GM13976 (cell line): ENCODE measurements around the gene RNASEH2B.

ENCODE experiments used
- DNase-seq: peaks from one replicate; pipeline ENCODE4 v3.0.0; 2012; ENCODE audit warnings: low spot score
- CTCF ChIP-seq: IDR thresholded peaks from 2 replicates; pipeline ENCODE4 v1.5.1; 2012; ENCODE audit warnings: borderline replicate concordance, mild to moderate bottlenecking; ENCODE audit not compliant: insufficient read depth; ENCODE audit errors: extremely low read depth, missing control alignments, control extremely low read depth
- in situ Hi-C: fragments of 300-500 bp; cut with MboI; formaldehyde crosslinking; loops from one replicate; pipeline ENCODE4 v1.12.0; 2022; ENCODE audit warnings: low sequenced_read_pairs, mixed read lengths, inconsistent platforms; ENCODE audit not compliant: unreplicated experiment

The RNASEH2B gene

GRCh38 chr13:50928102-50928501 is 18.5 kb downstream of the RNASEH2B start:
- DNase-seq, result no peak
- no peak for TF ChIP-seq CTCF
- in situ Hi-C loops, result no loop called here

- no peak for DNase-seq
- TF ChIP-seq CTCF, result no peak
These were observed 19.3 kb downstream of the RNASEH2B start for GRCh38 chr13:50928659-50929462.

GRCh38 chr13:50932091-50932490 is 22.5 kb downstream of the RNASEH2B start:
- in situ Hi-C loops, result no loop called here
- TF ChIP-seq CTCF, result no peak
- no peak for DNase-seq

More at GRCh38 chr13:50928659-50929462, 19.3 kb downstream of the RNASEH2B start:
- in situ Hi-C loops, result no loop called here

- no peak for TF ChIP-seq CTCF
- DNase-seq, result no peak
- in situ Hi-C loops, result no loop called here
These were observed 25.3 kb downstream of the RNASEH2B start for GRCh38 chr13:50934735-50935435.

GRCh38 chr13:50936679-50937078 is 27.1 kb downstream of the RNASEH2B start:
- in situ Hi-C loops, result no loop called here
- TF ChIP-seq CTCF, result no peak
- no peak for DNase-seq

GRCh38 chr13:50940509-50940908 is 30.9 kb downstream of the RNASEH2B start:
- no peak for DNase-seq
- in situ Hi-C loops, result no loop called here
- TF ChIP-seq CTCF, result no peak
